ENCODE results near the gene RNF144A. TPM values are rescaled to one million over a fixed set of nuclear protein-coding genes. Genes with fewer than 3 reads are reported as not detected.

The RNF144A gene
- total and polyA plus RNA-seq, 2 donors (not counting 1 experiment from before 2014, with no cell fraction given), result 0.17 to 0.24 TPM

- H3K9me3 ChIP-seq (ENCODE audit: control insufficient read depth, insufficient read depth, low read depth, low read length), result no peaks in the 10 kb centered on the region
- no peaks in the 10 kb centered on the region for H4K20me1 ChIP-seq (ENCODE audit: control insufficient read depth, extremely low read depth, insufficient read depth, low read length)
- no peak overlapping the region for H3K4me3 ChIP-seq (replicated peaks in 1 of 4; ENCODE audit: control extremely low read depth in 1 of 4, insufficient read depth in 1 of 4, low read depth in 3 of 4, low read length in 4 of 4)
- no peak overlapping the region for H3K9ac ChIP-seq (ENCODE audit: insufficient read depth, low read length)
- no peaks in the 10 kb centered on the region for H3K79me2 ChIP-seq (ENCODE audit: control insufficient read depth, insufficient read depth, low read length)
- no peak for TF ChIP-seq EZH2 (IDR thresholded peaks at IDR 0.05; ENCODE audit: low read length, missing control alignments)
- TF ChIP-seq, protein P1, sequence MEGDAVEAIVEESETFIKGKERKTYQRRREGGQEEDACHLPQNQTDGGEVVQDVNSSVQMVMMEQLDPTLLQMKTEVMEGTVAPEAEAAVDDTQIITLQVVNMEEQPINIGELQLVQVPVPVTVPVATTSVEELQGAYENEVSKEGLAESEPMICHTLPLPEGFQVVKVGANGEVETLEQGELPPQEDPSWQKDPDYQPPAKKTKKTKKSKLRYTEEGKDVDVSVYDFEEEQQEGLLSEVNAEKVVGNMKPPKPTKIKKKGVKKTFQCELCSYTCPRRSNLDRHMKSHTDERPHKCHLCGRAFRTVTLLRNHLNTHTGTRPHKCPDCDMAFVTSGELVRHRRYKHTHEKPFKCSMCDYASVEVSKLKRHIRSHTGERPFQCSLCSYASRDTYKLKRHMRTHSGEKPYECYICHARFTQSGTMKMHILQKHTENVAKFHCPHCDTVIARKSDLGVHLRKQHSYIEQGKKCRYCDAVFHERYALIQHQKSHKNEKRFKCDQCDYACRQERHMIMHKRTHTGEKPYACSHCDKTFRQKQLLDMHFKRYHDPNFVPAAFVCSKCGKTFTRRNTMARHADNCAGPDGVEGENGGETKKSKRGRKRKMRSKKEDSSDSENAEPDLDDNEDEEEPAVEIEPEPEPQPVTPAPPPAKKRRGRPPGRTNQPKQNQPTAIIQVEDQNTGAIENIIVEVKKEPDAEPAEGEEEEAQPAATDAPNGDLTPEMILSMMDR (conservative IDR thresholded peaks at IDR 0.05 in 1 of 2, IDR thresholded peaks at IDR 0.05 in 1 of 2; ENCODE audit: low read depth in 1 of 2, low read length in 2 of 2), result no peak
- no peaks in the 10 kb centered on the region for H3K4me1 ChIP-seq (ENCODE audit: control insufficient read depth, extremely low read depth, insufficient read depth, low read length)
- no peaks in the 10 kb centered on the region for H3K36me3 ChIP-seq (ENCODE audit: control insufficient read depth, insufficient read depth, low read length)
- H2AFZ ChIP-seq (ENCODE audit: low read length), result no peak overlapping the region
- DNase-seq (ENCODE audit: low read depth in 2 of 2), result peak in 1 of 2 donors; percentile 43
- no peak overlapping the region for H3K4me2 ChIP-seq (ENCODE audit: extremely low read depth, insufficient read depth, low read length)
- H3K27ac ChIP-seq (ENCODE audit: insufficient read depth, low read length), result no peak overlapping the region
- H3K27me3 ChIP-seq (ENCODE audit: control insufficient read depth, insufficient read depth, low read length), result no peaks in the 10 kb centered on the region
These were observed 69.7 kb downstream of the RNF144A start for GRCh38 chr2:6986912-6987361.

DNA sequence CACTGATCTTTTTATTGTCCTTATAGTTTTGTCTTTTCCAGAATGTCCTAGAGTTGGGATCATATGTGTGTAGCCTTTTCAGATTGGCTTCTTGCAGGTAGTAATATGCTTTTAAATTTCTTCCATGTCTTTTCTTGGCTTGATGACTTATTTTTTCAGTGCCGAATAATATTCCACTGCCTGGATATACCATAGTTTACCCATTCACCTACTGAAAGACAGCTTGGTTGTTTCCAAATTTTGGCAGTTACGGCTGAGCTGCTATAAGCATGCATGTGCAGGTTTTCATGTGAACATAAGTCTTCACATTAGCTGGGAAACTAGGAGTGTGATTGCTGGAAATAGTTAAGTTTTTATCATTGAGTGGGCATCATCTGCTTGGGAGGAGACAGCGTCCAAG lies 73.7 kb downstream of the RNF144A start:
- Histone ChIP-seq H3K4me2 (ENCODE audit: extremely low read depth, insufficient read depth, low read length) (no peak overlapping the region), H2AFZ (ENCODE audit: low read length) (no peak overlapping the region), H3K36me3 (ENCODE audit: control insufficient read depth, insufficient read depth, low read length) (no peaks in the 10 kb centered on the region), H4K20me1 (ENCODE audit: control insufficient read depth, extremely low read depth, insufficient read depth, low read length) (no peaks in the 10 kb centered on the region), H3K27me3 (ENCODE audit: control insufficient read depth, insufficient read depth, low read length) (no peaks in the 10 kb centered on the region), H3K9ac (ENCODE audit: insufficient read depth, low read length) (no peak overlapping the region), H3K79me2 (ENCODE audit: control insufficient read depth, insufficient read depth, low read length) (no peaks in the 10 kb centered on the region), H3K9me3 (ENCODE audit: control insufficient read depth, insufficient read depth, low read depth, low read length) (no peaks in the 10 kb centered on the region), H3K4me1 (ENCODE audit: control insufficient read depth, extremely low read depth, insufficient read depth, low read length) (no peaks in the 10 kb centered on the region), H3K27ac (ENCODE audit: insufficient read depth, low read length) (no peak overlapping the region), H3K4me3 (replicated peaks in 1 of 4; ENCODE audit: control extremely low read depth in 1 of 4, insufficient read depth in 1 of 4, low read depth in 3 of 4, low read length in 4 of 4) (no peak overlapping the region)
- TF ChIP-seq EZH2 (IDR thresholded peaks at IDR 0.05; ENCODE audit: low read length, missing control alignments), result no peak
- TF ChIP-seq, protein P1 (conservative IDR thresholded peaks at IDR 0.05 in 1 of 2, IDR thresholded peaks at IDR 0.05 in 1 of 2; ENCODE audit: low read depth in 1 of 2, low read length in 2 of 2), result no peak
- no peak for DNase-seq (ENCODE audit: low read depth in 2 of 2)

- no peaks in the 10 kb centered on the region for H3K36me3 ChIP-seq (ENCODE audit: control insufficient read depth, insufficient read depth, low read length)
- no peak overlapping the region for H3K4me2 ChIP-seq (ENCODE audit: extremely low read depth, insufficient read depth, low read length)
- no peak for TF ChIP-seq EZH2 (IDR thresholded peaks at IDR 0.05; ENCODE audit: low read length, missing control alignments)
- TF ChIP-seq, protein P1 (conservative IDR thresholded peaks at IDR 0.05 in 1 of 2, IDR thresholded peaks at IDR 0.05 in 1 of 2; ENCODE audit: low read depth in 1 of 2, low read length in 2 of 2), result no peak
- H3K4me1 ChIP-seq (ENCODE audit: control insufficient read depth, extremely low read depth, insufficient read depth, low read length), result no peaks in the 10 kb centered on the region
- H3K4me3 ChIP-seq (replicated peaks in 1 of 4; ENCODE audit: control extremely low read depth in 1 of 4, insufficient read depth in 1 of 4, low read depth in 3 of 4, low read length in 4 of 4), result no peak overlapping the region
- no peak for DNase-seq (ENCODE audit: low read depth in 2 of 2)
- no peaks in the 10 kb centered on the region for H4K20me1 ChIP-seq (ENCODE audit: control insufficient read depth, extremely low read depth, insufficient read depth, low read length)
- H2AFZ ChIP-seq (ENCODE audit: low read length), result no peak overlapping the region
- no peak overlapping the region for H3K9ac ChIP-seq (ENCODE audit: insufficient read depth, low read length)
- no peak overlapping the region for H3K27ac ChIP-seq (ENCODE audit: insufficient read depth, low read length)
- no peaks in the 10 kb centered on the region for H3K27me3 ChIP-seq (ENCODE audit: control insufficient read depth, insufficient read depth, low read length)
- no peaks in the 10 kb centered on the region for H3K79me2 ChIP-seq (ENCODE audit: control insufficient read depth, insufficient read depth, low read length)
- no peaks in the 10 kb centered on the region for H3K9me3 ChIP-seq (ENCODE audit: control insufficient read depth, insufficient read depth, low read depth, low read length)
These were observed 75.6 kb downstream of the RNF144A start for GRCh38 chr2:6992794-6993228.
